ENCODE results near the gene BLM.
"Not testable (repeated sequence)": the region's sequence is repeated elsewhere in the genome, so short reads cannot be mapped to it uniquely, and the experiment has no call there.

The BLM gene

GRCh38 chr15:90716976-90717821 is at the start of gene BLM:
TSS of gene BLM (plus strand) at chr15:90717346. CDS start at chr15:90747393, 30,047 bp downstream.
- DNase-seq (ENCODE audit: low read depth), result peak; percentile 92

DNA sequence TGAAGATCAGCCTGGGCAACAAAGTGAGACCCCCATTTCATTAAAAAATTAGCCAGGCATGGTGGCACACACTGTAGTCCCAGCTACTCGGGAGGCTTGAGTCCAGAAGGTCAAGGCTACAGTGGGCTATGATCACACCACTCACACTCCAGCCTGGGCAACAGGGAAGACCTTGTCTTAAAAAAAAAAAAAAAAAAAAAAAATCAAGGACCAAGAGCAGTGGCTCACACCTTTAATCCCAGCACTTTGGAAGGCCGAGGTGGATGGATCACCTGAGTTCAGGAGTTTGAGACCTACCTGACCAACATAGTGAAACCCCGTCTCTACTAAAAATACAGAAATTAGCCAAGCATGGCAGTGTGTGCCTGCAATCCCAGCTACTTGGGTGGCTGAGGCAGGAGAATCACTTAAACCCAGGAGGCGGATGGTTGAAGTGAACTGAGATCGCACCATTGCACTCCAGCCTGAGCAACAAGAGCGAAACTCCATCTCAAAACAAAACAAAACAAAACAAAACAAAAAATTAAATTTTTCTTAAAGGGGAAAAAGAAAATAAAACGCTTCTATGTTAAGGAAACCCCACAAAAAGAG is 49.3 kb upstream of the BLM start:
- DNase-seq (ENCODE audit: low read depth), result not testable (repeated sequence)

DNA sequence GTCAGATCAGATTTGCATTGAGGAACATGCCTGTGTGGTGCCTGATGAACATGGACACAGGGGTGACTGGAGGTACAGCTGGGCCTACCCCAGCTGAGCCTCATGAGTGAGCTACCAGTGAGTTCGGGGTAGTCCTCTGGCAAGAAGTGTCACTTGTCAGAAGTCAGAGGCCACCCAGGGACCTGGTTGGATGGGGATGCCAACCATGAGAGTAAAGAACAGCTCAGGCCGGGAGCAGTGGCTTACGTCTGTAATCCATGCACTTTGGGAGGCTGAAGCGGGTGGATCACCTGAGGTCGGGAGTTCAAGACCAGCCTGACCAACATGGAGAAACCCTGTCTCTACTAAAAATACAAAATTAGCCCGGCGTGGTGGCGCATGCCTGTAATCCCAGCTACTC is 46.5 kb upstream of the BLM start:
- not testable (repeated sequence) for DNase-seq (ENCODE audit: low read depth)

DNA sequence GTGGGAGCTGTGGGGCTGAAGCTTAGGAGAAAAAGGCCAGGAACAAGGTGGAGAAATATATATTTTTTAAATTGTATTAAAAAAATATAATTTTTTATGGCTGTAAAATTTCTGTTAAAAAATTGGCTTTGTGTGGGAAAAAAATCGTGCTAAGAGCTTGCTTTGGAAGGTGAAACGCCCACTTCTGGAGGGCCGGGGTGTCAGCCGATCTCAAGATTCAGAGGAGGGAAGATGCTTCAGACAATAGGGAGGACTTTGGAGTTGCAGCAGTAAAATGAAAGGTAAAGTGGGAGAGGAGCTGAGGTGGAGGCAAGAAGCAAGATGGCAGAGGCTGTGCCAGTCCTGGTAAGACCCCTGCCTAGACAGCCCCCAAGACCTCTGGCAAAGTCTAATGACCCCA is 45.9 kb upstream of the BLM start:
- DNase-seq (ENCODE audit: low read depth), result no peak

GRCh38 chr15:90673357-90673756 is 43.8 kb upstream of the BLM start:
- not testable (repeated sequence) for DNase-seq (ENCODE audit: low read depth)

DNA sequence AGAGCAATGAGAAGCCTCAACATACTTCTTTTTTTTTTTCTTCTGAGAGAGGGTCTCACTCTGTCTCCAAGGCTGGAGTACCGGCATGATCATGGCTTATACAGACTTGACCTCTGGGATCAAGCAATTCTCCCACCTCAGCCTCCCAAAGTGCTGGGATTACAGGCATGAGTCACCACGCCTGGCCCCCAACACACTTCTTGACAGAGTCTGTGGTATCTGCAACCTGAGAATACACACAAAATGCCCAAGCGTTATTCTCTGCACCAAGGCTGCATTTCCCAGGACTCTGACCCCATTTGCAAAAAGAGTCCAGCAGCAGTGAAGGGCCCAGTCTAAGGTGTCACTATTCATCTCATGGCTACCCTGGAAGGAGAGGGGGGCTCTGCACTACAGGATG is 42.7 kb upstream of the BLM start:
- no peak for DNase-seq (ENCODE audit: low read depth)

DNA sequence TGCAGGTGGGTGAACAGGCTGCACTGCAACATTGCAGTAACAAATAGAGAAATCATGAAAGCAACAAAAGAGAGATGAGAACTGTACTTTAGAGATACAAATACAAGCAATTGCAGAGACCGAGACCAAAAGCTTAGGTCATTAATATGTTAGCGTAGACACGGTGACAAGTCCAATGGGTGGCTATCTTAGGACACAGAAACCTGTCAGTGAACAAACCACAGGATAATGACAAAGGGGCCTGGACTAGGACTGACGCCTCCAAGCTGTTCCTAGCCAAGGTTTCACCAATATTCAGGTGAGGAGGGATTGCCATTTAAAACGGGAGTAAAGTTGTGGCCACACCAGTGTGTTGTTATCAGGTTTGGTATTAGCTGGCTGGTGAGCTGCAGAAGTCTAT is 41.7 kb upstream of the BLM start:
- no peak for DNase-seq (ENCODE audit: low read depth)

DNA sequence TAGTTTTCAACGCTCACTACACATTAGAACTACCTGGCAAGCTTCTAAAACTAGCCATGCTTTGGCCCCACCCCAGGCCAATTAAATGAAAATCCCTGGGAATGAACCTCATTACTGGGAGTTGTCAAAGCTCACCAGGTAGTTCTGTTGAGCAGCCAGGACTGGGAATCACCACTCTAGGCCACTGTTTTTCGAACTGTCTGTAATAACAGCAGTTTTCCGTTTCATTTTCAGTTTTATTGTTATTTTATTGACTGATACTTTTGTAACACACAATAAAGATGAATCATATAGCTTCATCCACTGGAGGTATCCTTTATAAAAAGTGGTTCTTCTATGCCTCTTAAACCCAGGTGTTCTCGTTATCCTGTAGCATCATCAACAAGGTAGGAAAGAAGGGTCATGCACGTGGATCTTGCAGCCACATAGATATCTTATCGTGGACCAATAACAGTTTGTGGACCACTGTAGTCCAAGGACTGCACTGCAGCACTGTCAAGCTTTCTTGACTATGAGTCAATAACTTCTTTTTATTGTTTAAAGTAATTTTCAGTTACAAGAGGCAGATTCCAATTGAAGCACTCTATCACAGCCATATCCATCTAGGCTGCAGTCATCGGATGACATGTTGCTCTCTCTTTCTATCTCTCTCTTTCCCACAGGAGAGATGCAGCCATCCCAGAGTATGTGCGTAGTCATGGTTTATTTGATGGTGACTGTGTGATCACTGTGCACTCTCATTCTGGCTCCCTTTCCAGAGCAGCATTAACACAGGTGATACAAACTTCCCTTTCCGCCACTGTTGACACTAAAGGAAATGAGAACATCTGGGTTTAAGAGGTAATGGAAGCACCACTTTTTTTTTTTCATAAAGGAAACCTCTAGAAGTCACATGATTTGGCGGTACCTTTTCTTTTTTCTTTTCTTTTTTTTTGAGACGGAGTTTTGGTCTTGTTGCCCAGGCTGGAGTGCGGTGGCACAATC is 39.0 kb upstream of the BLM start:
- no peak for DNase-seq (ENCODE audit: low read depth)

GRCh38 chr15:90679959-90680358 is 37.2 kb upstream of the BLM start:
- no peak for DNase-seq (ENCODE audit: low read depth)

DNA sequence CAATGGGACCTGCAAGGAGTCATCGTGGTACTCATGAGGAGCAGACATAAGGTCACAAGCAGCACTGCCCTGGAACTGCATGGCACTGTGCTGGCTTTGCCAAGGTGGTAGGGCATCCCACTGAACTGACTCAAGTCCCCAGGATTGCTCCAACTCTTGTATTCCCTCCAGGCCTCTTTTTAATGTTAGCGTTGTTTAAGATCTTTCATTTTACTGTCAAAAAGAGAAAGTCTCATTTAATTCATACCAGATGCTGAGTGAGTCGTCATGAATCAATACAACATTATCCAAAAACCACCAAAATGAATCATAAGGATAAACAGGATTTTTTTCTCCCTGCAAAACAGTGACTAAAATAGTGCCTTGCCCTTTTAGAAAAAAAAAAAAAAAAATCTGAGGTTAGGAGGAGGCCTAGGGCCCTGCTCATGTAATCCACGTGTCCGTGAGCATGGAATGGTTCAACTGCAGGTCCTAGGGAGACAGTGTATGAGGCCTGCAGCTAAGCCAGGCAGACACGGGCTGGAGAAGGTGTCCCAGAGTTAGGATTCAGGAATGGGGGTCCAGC is 36.7 kb upstream of the BLM start:
- no peak for DNase-seq (ENCODE audit: low read depth)

- DNase-seq (ENCODE audit: low read depth), result no peak
Observed at GRCh38 chr15:90681056-90681455, 36.1 kb upstream of the BLM start.

DNA sequence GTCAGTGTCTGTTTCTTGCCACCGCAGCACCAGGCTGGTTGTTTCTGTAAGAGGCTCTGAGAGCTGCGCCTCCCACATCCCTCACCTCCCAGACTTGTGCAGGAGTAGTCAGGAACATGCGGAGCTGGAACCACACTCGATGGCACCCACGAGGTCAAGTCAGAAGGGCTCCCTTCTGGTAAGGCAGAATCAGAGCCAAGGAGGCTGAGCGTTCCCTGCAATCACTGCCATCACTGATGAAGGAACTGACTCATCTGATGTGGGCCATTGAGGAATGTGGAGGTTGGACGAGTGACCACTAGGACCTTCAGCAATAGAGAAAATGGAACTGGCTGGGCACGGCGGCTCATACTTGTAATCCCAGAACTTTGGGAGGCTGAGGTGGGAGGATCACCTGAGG is 35.7 kb upstream of the BLM start:
- no peak for DNase-seq (ENCODE audit: low read depth)

DNA sequence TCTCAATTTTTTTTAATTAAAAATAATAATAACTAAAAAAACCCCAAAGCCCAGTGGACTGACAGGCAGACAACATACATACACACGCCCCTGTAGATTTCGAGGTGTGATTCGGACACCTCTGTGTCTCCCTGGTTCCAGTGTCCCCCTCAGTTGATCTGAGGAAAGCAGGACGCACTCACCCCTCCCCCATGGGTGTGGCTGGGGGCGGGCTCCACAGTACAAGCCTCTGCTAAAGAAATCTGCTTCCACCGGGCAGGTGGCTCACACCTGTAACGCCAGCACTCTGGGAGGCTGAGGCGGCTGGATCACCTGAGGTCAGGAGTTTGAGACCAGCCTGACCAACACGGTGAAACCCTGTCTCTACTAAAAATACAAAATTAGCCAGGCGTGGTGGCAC is 33.8 kb upstream of the BLM start:
- no peak for DNase-seq (ENCODE audit: low read depth)

- DNase-seq (ENCODE audit: low read depth), result no peak
Observed at GRCh38 chr15:90683876-90684275, 33.3 kb upstream of the BLM start.

DNA sequence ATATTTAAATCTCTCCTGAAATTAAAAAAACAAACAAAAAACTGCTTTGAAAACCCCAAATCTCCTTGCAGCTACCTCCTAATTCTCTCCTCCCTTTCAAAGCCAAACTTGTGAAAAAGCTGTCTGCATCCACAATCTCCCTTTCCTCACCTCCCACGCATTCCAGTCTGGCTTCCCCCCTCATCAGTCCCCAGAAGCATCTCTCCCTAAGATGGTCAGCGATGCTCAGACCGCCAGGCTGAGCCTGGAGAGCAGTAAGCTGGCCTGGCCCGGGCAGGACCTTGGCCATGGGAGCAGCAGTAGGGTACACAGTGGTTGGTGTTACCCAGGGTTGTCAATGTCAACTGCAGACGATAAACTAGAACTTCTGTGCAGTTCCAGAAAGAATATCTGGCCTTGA is 32.9 kb upstream of the BLM start:
- no peak for DNase-seq (ENCODE audit: low read depth)

DNA sequence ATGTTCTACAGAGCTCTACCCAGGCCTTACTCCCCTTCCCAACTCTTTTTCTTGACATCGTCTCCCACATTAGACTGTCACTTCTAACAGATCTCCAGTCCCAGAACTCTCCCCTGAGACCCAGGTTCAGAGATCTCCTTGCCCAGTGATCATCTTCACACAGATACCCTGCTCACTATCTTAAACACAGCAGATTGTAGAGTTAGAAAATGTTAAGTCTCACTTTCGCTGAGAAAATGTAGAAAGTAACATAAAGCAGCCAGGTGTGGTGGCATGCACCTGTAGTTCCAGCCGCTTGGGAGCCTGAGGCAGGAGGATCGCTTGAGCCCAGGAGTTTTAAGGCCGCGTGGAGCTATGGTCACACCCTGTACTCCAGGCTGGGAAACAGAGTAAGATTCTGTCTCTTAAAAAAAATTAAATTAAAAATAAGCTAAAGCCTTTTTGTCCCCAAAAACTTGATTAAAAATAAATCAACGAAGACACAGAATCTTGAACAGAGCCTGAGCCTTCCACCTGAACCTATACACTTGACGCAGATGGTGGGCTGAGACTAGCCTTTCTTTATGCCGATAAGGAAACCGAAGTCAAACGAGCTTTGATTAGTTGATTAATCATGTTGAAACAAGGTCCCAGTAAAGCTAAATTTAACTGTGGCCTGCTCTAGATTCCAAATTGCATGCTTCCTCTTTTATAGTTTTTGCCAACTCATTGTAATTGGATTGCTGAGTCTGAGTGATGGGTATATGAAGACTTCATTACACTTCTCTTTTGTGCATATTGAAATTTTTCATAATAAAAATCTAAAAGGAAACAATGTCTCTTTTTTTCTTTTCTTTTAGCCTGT is 31.3 kb upstream of the BLM start:
- no peak for DNase-seq (ENCODE audit: low read depth)

GRCh38 chr15:90686435-90687218 is 30.5 kb upstream of the BLM start:
- DNase-seq (ENCODE audit: low read depth), result no peak

DNA sequence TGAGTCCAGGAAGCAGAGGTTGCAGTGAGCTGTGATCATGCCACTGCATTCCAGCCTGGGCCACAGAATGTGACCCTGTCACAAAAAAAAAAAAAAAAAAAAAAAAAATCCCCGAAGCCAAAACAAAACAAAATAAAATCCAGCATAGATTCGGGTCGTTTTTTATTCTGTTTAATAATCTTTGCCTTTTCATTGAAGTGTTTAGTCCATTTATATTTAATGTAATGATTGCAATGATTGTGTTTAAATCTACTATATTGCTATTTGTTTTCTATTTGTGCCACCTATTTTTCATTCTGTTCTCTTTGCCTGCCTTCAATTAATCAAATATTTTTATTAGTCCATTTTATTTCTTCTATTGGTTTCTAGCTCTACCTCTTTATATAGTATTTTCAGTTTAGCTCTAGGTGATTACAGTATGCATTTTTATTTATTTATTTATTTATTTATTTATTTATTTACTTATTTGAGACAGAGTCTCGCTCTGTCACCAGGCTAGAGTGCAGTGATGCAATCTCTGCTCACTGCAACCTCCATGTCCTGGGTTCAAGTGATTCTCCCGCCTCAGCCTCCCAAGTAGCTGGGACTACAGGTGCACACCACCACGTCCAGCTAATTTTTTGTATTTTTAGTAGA is 27.7 kb upstream of the BLM start:
- not testable (repeated sequence) for DNase-seq (ENCODE audit: low read depth)

GRCh38 chr15:90690585-90690984 is 26.6 kb upstream of the BLM start:
- DNase-seq (ENCODE audit: low read depth), result no peak

- no peak for DNase-seq (ENCODE audit: low read depth)
Observed at GRCh38 chr15:90691369-90691768, 25.8 kb upstream of the BLM start.

Data from stimulated activated CD4-positive, alpha-beta T cell treated with anti-CD3 and anti-CD28 coated beads, Interleukin-2, amount 100 ng/mL, for 4 hours (primary cell).